GM10266 (cell line): ENCODE measurements around the gene GTF2H1.

ENCODE experiments used
- DNase-seq: peaks from one replicate; pipeline ENCODE4 v3.0.0; 2012; ENCODE audit errors: extremely low spot score
- TF ChIP-seq, protein P1 (sequence below): IDR thresholded peaks from 2 replicates; pipeline ENCODE4 v1.5.1; 2012; ENCODE audit warnings: mild to moderate bottlenecking, low read depth; ENCODE audit not compliant: control insufficient read depth, insufficient read depth; ENCODE audit errors: missing control alignments

Gene GTF2H1

DNA sequence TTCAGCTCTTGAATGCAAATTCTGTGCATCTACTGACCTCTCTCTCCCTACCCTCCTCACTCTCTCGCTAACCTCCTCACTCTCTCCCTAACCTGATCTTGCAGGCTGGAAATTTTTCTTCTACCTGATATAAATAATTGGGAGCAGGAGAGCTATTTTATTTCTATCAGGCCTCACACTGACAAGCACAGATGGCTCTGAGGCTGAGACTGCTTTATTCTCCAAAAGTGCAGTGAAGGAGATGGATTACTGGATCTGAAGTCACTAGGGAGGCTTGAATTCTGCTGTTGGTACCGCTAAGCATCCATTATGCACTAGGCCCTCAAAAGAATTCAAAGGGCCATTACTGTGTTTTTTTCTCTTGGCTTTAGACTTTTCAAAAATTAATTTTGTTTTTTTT lies 52.6 kb downstream of the GTF2H1 start:
- no peak for DNase-seq
- TF ChIP-seq, protein P1, sequence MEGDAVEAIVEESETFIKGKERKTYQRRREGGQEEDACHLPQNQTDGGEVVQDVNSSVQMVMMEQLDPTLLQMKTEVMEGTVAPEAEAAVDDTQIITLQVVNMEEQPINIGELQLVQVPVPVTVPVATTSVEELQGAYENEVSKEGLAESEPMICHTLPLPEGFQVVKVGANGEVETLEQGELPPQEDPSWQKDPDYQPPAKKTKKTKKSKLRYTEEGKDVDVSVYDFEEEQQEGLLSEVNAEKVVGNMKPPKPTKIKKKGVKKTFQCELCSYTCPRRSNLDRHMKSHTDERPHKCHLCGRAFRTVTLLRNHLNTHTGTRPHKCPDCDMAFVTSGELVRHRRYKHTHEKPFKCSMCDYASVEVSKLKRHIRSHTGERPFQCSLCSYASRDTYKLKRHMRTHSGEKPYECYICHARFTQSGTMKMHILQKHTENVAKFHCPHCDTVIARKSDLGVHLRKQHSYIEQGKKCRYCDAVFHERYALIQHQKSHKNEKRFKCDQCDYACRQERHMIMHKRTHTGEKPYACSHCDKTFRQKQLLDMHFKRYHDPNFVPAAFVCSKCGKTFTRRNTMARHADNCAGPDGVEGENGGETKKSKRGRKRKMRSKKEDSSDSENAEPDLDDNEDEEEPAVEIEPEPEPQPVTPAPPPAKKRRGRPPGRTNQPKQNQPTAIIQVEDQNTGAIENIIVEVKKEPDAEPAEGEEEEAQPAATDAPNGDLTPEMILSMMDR, result no peak

DNA sequence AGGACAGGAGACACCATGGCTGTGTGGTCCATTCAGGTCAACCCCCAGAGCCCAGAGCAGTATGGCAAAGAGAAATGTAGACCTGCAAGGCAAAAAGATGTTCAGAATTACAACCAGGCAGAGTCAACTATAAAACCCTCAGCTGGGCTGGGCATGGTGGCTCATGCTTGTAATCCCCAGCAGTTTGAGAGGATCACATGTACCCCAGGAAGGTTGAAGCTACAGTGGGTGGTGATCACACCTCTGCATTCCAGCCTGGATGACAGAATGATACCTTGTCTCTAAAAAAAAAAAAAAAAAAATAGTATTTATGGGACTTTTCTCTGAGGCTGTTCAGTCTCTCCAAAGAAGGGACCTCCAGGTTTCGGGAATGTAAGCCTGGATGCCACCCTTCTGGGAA lies 53.6 kb downstream of the GTF2H1 start:
- no peak for DNase-seq
- TF ChIP-seq, protein P1, result no peak

DNA sequence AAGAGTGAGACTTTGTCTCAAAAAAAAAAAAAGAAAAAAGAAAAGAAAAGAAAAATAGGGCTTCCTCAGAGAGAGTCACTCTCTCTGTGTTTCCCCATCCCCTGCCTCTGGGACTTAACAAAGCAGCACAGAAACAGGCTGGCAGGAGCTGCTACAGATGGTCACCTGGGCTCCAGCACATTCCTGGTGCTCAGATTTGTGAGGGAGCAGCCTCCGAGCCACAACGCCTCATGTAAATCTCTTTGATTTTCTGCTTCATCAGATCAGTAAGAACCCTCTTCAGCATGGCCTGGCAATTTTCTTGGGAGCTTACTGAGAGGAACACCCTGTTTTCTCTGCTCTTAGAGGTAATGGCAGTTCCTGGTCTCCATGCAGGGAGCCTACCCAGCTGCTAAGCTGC lies 56.8 kb downstream of the GTF2H1 start:
- no peak for DNase-seq
- TF ChIP-seq, protein P1, result no peak

DNA sequence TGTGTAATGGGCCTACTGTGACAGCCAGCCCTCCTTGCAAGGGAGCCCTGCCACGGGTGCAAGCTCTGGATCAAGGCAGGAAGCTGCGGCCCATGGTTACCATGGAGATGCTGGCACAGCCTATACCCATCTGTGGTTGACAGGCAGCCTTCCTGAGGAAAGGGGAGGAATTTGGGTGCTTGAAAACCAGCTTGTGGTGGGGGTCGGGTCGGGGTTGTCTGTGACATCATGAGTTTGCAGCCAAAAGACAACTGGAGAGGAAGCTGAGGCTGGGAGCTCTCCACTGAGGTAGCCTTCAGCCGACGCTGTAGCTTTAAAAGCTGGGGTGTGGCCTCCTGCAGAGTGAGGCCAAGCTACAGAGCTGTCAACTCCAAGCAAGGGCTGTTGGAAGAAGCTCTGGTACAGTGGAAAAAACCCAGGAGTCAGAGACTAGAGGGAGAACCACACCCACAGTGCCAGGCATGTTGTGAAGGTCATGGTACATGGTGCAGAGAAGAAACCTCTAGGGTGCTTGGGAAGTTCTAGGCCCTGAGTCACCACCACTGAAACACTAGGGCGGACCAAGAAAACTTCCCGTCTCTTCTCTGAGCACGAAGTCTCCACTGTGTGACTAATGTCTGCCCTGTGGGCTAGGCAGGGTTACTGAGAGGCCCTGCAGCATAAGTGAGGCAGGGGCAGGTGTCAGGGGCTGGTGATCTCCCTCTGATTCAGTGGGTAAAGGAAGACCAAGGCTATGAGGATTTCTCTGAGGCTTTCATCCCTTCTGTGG lies 61.2 kb downstream of the GTF2H1 start:
- TF ChIP-seq, protein P1, result no peak
- peak; percentile 65 for DNase-seq

DNA sequence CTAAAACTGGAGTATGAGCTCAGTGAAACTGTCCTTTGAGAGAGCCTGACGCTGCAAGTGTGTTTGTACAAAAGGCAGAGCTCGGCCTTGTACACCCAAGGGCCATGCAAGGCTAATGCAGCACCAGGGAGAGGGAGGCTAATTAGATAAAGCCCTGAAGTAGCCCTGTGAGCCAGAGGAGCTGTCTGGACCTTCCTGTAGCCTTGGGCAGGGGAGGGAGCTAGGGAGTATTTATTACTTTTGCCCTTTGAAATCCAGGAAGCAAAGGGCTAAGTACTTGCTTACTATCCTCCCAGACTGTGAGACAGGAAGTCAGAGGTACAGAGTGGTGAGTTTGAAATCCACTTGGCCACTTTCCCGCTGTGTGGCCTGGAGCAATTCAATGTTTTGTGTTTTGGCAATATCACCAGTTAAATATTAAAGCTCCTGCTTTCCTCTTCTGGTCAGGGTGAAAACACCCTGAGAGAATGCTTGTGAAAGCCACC lies 61.8 kb downstream of the GTF2H1 start:
- TF ChIP-seq, protein P1, result no peak
- DNase-seq, result no peak

DNA sequence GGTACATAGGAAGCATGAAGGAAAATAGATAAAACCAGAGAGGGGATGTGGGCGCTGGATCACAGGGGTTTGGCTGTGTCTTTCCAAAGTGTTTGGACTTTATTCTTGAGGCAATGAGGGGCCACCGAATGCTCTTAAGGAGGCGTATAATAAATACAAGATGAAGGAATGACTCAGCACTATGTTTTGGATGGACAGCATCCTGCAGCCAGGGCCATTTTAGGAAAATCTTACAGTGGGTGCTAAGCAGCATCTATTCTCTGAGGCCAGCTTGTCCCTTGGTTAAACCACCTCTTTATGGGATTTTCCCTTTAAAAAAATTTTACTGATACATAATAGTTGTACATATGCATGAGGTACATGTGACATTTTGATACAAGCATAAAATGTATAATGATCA lies 67.7 kb downstream of the GTF2H1 start:
- TF ChIP-seq, protein P1, result no peak

More for the DNA sequence above, 67.7 kb downstream of the GTF2H1 start:
- no peak for DNase-seq
